SK-N-SH (cell line): ENCODE results near the gene ADAMTS6. TPM values are rescaled to one million over a fixed set of nuclear protein-coding genes. Genes with fewer than 3 reads are reported as not detected.
A peak's percentile ranks its signal among the peaks of the same experiment; 100 is the strongest.

Experiments
- CTCF ChIA-PET: fragments of 300-600, 350-600 bp; formaldehyde crosslinking; extraction: SDS; loops from one replicate; lab custom pipeline; 2021; lab: Yijun Ruan, JAX
- POLR2A ChIA-PET: fragments of 350-600 bp; sonication (Branson Sonifier 250); formaldehyde crosslinking; extraction: SDS; loops from one replicate; lab custom pipeline; 2020; ENCODE audit warnings: antibody characterized with exemption, inconsistent platforms; lab: Yijun Ruan, JAX
- DNase-seq: peaks from one replicate; pipeline ENCODE4 v3.0.0; 2012
- H2AFZ ChIP-seq: fragments of 200-600 bp; sonication (generic); 2 replicates; pipeline ENCODE4 v1.8.1; 2016; ENCODE audit warnings: antibody characterized with exemption, mild to moderate bottlenecking, low read depth
- H3F3A ChIP-seq: fragments of 200-600 bp; sonication (generic); replicated peaks from 2 replicates; pipeline ENCODE3; 2016; ENCODE audit warnings: antibody characterized with exemption, mild to moderate bottlenecking; ENCODE audit not compliant: insufficient read depth
- H3K27ac ChIP-seq, 2 experiments: fragments of 200-500 bp in 1 of 2; fragments of 200-600 bp in 1 of 2; sonication (Bioruptor generic) in 1 of 2; sonication (generic), shearing (Covaris generic) in 1 of 2; 2 replicates each; pipeline versions ENCODE4 v1.5.1 to v1.6.1; 2014 to 2016; ENCODE audit warnings: low read depth in 2 of 2, inconsistent platforms in 1 of 2, low read length in 1 of 2, mild to moderate bottlenecking in 1 of 2, mixed read lengths in 1 of 2
- H3K27me3 ChIP-seq: fragments of 200-600 bp; sonication (generic), shearing (Covaris generic); 2 replicates; pipeline ENCODE4 v1.6.1; 2016; ENCODE audit warnings: mixed run types; ENCODE audit not compliant: insufficient read depth
- H3K36me3 ChIP-seq, 2 experiments: fragments of 200-500 bp in 1 of 2; fragments of 200-600 bp in 1 of 2; sonication (Bioruptor generic) in 1 of 2; sonication (generic) in 1 of 2; replicated peaks in 1 of 2; 2 replicates each; pipeline versions ENCODE3 to v1.5.1; 2014 to 2016; ENCODE audit warnings: low read length in 1 of 2, mild to moderate bottlenecking in 1 of 2; ENCODE audit not compliant: insufficient read depth in 2 of 2, control insufficient read depth in 1 of 2
- H3K4me1 ChIP-seq, 2 experiments: fragments of 200-500 bp in 1 of 2; fragments of 200-600 bp in 1 of 2; sonication (Bioruptor generic) in 1 of 2; sonication (generic), shearing (Covaris generic) in 1 of 2; 2 replicates each; pipeline versions ENCODE4 v1.5.1 to v1.6.1; 2014 to 2016; ENCODE audit warnings: low read depth in 1 of 2, low read length in 1 of 2, mixed run types in 1 of 2; ENCODE audit not compliant: insufficient read depth in 2 of 2, control insufficient read depth in 1 of 2
- H3K4me2 ChIP-seq: fragments of 200-600 bp; sonication (generic), shearing (Covaris generic); 2 replicates; pipeline ENCODE4 v1.6.1; 2017; ENCODE audit warnings: mixed run types
- H3K4me3 ChIP-seq, 2 experiments: fragments of 200-500 bp in 1 of 2; fragments of 200-600 bp in 1 of 2; sonication (Bioruptor generic) in 1 of 2; sonication (generic), shearing (Covaris generic) in 1 of 2; 2 replicates each; pipeline versions ENCODE4 v1.5.1 to v1.8.1; 2014 to 2016; ENCODE audit warnings: low read depth in 2 of 2, inconsistent platforms in 1 of 2, low read length in 1 of 2, mild to moderate bottlenecking in 1 of 2, mixed read lengths in 1 of 2, moderate library complexity in 1 of 2
- H3K79me2 ChIP-seq: fragments of 200-600 bp; sonication (generic); 2 replicates; pipeline ENCODE4 v1.8.1; 2017; ENCODE audit warnings: mild to moderate bottlenecking; ENCODE audit not compliant: insufficient read depth
- H3K9ac ChIP-seq: fragments of 200-600 bp; sonication (generic); 2 replicates; pipeline ENCODE4 v1.6.1; 2017; ENCODE audit warnings: mixed run types
- H3K9me2 ChIP-seq: fragments of 200-600 bp; sonication (generic); 2 replicates; pipeline ENCODE4 v1.6.1; 2017; ENCODE audit warnings: mixed run types
- H3K9me3 ChIP-seq: fragments of 200-600 bp; sonication (generic); 2 replicates; pipeline ENCODE4 v1.6.1; 2017; ENCODE audit warnings: mixed run types, mild to moderate bottlenecking, moderate library complexity
- H4K20me1 ChIP-seq: fragments of 200-600 bp; sonication (generic); 2 replicates; pipeline ENCODE4 v1.6.1; 2017; ENCODE audit warnings: mild to moderate bottlenecking, mixed run types; ENCODE audit not compliant: insufficient read depth
- CHD2 ChIP-seq: fragments of 150-350 bp; IDR thresholded peaks from 2 replicates; pipeline ENCODE4 v1.6.1; 2018; ENCODE audit warnings: low read length; ENCODE audit not compliant: partially characterized antibody
- FOSL2 ChIP-seq: IDR thresholded peaks from 2 replicates; pipeline ENCODE4 v1.4.0; 2012; ENCODE audit warnings: low read depth, mild to moderate bottlenecking, moderate library complexity, borderline replicate concordance
- GATA2 ChIP-seq: sonication (generic); formaldehyde crosslinking; IDR thresholded peaks from 2 replicates; pipeline ENCODE4 v1.5.0; 2020; ENCODE audit warnings: mild to moderate bottlenecking, missing genetic modification reagents
- MEF2A ChIP-seq: IDR thresholded peaks from 2 replicates; pipeline ENCODE4 v1.4.0; 2012; ENCODE audit warnings: low read depth, borderline replicate concordance
- POLR2AphosphoS5 ChIP-seq: IDR thresholded peaks from 2 replicates; pipeline ENCODE4 v1.6.1; 2012; ENCODE audit warnings: low read depth, low read length
- RXRA ChIP-seq: IDR thresholded peaks from 2 replicates; pipeline ENCODE4 v1.4.0; 2012; ENCODE audit warnings: low read depth, mild to moderate bottlenecking, borderline replicate concordance
- TAF1 ChIP-seq: IDR thresholded peaks from 2 replicates; pipeline ENCODE4 v1.6.1; 2012; ENCODE audit warnings: low read depth, mild to moderate bottlenecking, low read length, moderate library complexity, borderline replicate concordance
- YY1 ChIP-seq: IDR thresholded peaks from 2 replicates; pipeline ENCODE4 v1.4.0; 2012; ENCODE audit warnings: low read depth, mild to moderate bottlenecking
- WGBS: methylation state at CpG from one replicate; pipeline ENCODE4 v1.1.6; 2017; ENCODE audit warnings: low lambda C conversion rate; 5-methylcytosine and 5-hydroxymethylcytosine counted together
- polyA plus RNA-seq, 3 experiments: library from polyadenylated mRNA; depleted of rRNA; stranded (reverse); fragments of >200 nt; gene quantifications; 2 replicates each; pipeline ENCODE4 v1.2.3, GENCODE V29; 2012
- TF ChIP-seq, protein P1 (sequence below): fragments of 150-350 bp; IDR thresholded peaks from 2 replicates; pipeline ENCODE4 v1.6.1; 2017; ENCODE audit warnings: antibody characterized with exemption, low read length, low read depth, borderline replicate concordance
- TF ChIP-seq, protein P2 (sequence below): IDR thresholded peaks from 2 replicates; pipeline ENCODE4; 2012
- TF ChIP-seq, protein P3 (sequence below): fragments of 150-350 bp; IDR thresholded peaks from 2 replicates; pipeline ENCODE4 v1.6.1; 2016; ENCODE audit warnings: mild to moderate bottlenecking, low read depth, low read length
- TF ChIP-seq, protein P4 (sequence below): IDR thresholded peaks from 2 replicates; pipeline ENCODE4 v1.4.0; 2012; ENCODE audit warnings: low read depth, borderline replicate concordance
- TF ChIP-seq, protein P5 (sequence below): IDR thresholded peaks from 2 replicates; pipeline ENCODE4 v1.4.0; 2012; ENCODE audit warnings: low read depth

Gene ADAMTS6
- polyA plus RNA-seq, 1 of the 3 experiments (the other 2 are of a cell fraction): 15.0 TPM

DNA sequence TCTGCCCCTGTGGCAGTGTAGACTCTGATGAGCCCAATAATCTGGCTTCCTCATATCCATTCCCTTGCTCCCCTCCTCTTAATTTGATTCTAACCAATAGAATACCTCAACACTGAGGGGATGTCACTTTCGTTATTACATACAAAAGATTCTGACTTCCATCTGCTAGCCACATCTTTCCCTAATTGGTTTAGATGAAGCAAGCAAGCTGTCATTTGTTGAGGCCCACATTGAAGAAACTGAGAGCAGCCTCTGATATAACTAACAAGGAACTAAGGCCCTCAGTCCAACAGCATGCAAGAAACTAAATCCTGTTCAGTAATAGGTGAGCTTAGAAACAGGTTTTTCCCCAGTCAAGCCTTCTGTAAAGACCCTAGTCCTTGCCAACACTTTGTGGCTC lies 5.8 kb downstream of the ADAMTS6 start:
- TF ChIP-seq, protein P1, sequence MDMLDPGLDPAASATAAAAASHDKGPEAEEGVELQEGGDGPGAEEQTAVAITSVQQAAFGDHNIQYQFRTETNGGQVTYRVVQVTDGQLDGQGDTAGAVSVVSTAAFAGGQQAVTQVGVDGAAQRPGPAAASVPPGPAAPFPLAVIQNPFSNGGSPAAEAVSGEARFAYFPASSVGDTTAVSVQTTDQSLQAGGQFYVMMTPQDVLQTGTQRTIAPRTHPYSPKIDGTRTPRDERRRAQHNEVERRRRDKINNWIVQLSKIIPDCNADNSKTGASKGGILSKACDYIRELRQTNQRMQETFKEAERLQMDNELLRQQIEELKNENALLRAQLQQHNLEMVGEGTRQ: no peak
- no peak for TF ChIP-seq POLR2AphosphoS5
- TF ChIP-seq, protein P2, sequence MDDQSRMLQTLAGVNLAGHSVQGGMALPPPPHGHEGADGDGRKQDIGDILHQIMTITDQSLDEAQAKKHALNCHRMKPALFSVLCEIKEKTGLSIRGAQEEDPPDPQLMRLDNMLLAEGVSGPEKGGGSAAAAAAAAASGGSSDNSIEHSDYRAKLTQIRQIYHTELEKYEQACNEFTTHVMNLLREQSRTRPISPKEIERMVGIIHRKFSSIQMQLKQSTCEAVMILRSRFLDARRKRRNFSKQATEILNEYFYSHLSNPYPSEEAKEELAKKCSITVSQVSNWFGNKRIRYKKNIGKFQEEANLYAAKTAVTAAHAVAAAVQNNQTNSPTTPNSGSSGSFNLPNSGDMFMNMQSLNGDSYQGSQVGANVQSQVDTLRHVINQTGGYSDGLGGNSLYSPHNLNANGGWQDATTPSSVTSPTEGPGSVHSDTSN: no peak
- TF ChIP-seq RXRA: no peak
- no peak for TF ChIP-seq TAF1
- no peak for TF ChIP-seq YY1
- no peak for TF ChIP-seq FOSL2
- TF ChIP-seq CHD2: no peak
- TF ChIP-seq GATA2: no peak
- no peak for TF ChIP-seq MEF2A
- TF ChIP-seq, protein P3, sequence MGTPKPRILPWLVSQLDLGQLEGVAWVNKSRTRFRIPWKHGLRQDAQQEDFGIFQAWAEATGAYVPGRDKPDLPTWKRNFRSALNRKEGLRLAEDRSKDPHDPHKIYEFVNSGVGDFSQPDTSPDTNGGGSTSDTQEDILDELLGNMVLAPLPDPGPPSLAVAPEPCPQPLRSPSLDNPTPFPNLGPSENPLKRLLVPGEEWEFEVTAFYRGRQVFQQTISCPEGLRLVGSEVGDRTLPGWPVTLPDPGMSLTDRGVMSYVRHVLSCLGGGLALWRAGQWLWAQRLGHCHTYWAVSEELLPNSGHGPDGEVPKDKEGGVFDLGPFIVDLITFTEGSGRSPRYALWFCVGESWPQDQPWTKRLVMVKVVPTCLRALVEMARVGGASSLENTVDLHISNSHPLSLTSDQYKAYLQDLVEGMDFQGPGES: no peak
- TF ChIP-seq, protein P4, sequence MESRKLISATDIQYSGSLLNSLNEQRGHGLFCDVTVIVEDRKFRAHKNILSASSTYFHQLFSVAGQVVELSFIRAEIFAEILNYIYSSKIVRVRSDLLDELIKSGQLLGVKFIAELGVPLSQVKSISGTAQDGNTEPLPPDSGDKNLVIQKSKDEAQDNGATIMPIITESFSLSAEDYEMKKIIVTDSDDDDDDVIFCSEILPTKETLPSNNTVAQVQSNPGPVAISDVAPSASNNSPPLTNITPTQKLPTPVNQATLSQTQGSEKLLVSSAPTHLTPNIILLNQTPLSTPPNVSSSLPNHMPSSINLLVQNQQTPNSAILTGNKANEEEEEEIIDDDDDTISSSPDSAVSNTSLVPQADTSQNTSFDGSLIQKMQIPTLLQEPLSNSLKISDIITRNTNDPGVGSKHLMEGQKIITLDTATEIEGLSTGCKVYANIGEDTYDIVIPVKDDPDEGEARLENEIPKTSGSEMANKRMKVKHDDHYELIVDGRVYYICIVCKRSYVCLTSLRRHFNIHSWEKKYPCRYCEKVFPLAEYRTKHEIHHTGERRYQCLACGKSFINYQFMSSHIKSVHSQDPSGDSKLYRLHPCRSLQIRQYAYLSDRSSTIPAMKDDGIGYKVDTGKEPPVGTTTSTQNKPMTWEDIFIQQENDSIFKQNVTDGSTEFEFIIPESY: no peak
- TF ChIP-seq, protein P5, sequence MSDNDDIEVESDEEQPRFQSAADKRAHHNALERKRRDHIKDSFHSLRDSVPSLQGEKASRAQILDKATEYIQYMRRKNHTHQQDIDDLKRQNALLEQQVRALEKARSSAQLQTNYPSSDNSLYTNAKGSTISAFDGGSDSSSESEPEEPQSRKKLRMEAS: no peak
- no peak overlapping the region for H2AFZ ChIP-seq
- ChIA-PET CTCF (interaction anchor here (1.5 kb wide), 1 partner anchor 17 kb away, joined by 3 read pairs; no protein-coding TSS in a partner anchor), POLR2A (no interaction called here)
- H3K79me2 ChIP-seq: peaks cover 100% of the 10 kb centered on the region
- H3K4me3 ChIP-seq: no peak overlapping the region
- H3K9ac ChIP-seq: no peak overlapping the region
- no peak for DNase-seq
- H3K9me3 ChIP-seq: no peaks in the 10 kb centered on the region
- peaks cover 2 to 40% of the 10 kb centered on the region in 2 experiments for H3K36me3 ChIP-seq
- H4K20me1 ChIP-seq: no peaks in the 10 kb centered on the region
- peak overlapping the region; percentile 97; the same call in 1 of the 2 replicates for H3K4me2 ChIP-seq
- H3F3A ChIP-seq: peaks cover 11% of the 10 kb centered on the region
- 83% methylated on average over 1 of the region's 1 CpG for WGBS
- peaks cover 7% of the 10 kb centered on the region in 2 experiments; a peak in 2 of 4 replicates for H3K4me1 ChIP-seq
- no peaks in the 10 kb centered on the region for H3K9me2 ChIP-seq
- H3K27ac ChIP-seq: peak overlapping the region in 1 of 2 experiments; percentile 43; a peak in 1 of 4 replicates
- H3K27me3 ChIP-seq: no peaks in the 10 kb centered on the region
